Endothelial cell of umbilical vein (primary cell): ENCODE measurements around the gene ETV3.

Experiments
- EZH2 ChIP-seq: IDR thresholded peaks from 2 replicates; pipeline ENCODE4 v1.6.1; 2012; ENCODE audit warnings: borderline replicate concordance, low read depth, mild to moderate bottlenecking, moderate library complexity, low read length, inconsistent platforms; ENCODE audit not compliant: severe bottlenecking
- FOS ChIP-seq: IDR thresholded peaks from 2 replicates; pipeline ENCODE4 v1.6.1; 2011; ENCODE audit warnings: mild to moderate bottlenecking, low read length, moderate library complexity, borderline replicate concordance; ENCODE audit not compliant: insufficient read depth
- MYC ChIP-seq: IDR thresholded peaks from one replicate; pipeline ENCODE4 v1.6.1; 2011; ENCODE audit warnings: mild to moderate bottlenecking, low read depth, low read length
- POLR2A ChIP-seq: IDR thresholded peaks from 2 replicates; pipeline ENCODE4 v1.6.1; 2012; ENCODE audit warnings: low read depth, mild to moderate bottlenecking, control low read depth, low read length
- TF ChIP-seq, protein P1 (sequence below), 2 donors: IDR thresholded peaks; 1 replicate in 1 of 2; 2 replicates in 1 of 2; pipeline ENCODE4 v1.5.1; 2011; ENCODE audit warnings: low read length in 2 of 2, mild to moderate bottlenecking in 2 of 2, moderate library complexity in 2 of 2, control low read depth in 1 of 2, inconsistent platforms in 1 of 2, low read depth in 1 of 2; ENCODE audit not compliant: insufficient read depth in 1 of 2; ENCODE audit errors: extremely low read depth in 1 of 2

- TF ChIP-seq, protein P1, sequence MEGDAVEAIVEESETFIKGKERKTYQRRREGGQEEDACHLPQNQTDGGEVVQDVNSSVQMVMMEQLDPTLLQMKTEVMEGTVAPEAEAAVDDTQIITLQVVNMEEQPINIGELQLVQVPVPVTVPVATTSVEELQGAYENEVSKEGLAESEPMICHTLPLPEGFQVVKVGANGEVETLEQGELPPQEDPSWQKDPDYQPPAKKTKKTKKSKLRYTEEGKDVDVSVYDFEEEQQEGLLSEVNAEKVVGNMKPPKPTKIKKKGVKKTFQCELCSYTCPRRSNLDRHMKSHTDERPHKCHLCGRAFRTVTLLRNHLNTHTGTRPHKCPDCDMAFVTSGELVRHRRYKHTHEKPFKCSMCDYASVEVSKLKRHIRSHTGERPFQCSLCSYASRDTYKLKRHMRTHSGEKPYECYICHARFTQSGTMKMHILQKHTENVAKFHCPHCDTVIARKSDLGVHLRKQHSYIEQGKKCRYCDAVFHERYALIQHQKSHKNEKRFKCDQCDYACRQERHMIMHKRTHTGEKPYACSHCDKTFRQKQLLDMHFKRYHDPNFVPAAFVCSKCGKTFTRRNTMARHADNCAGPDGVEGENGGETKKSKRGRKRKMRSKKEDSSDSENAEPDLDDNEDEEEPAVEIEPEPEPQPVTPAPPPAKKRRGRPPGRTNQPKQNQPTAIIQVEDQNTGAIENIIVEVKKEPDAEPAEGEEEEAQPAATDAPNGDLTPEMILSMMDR (IDR thresholded peaks at IDR 0.05; ENCODE audit: extremely low read depth in 1 of 2, insufficient read depth in 1 of 2, low read depth in 1 of 2, low read length in 2 of 2): no peak
- TF ChIP-seq FOS: no peak
- no peak for TF ChIP-seq EZH2
- TF ChIP-seq MYC: no peak
- TF ChIP-seq POLR2A: no peak
Observed at GRCh38 chr1:157139052-157139715, 989 bp upstream of the ETV3 start.
